ENCODE measurements around the gene TREML1. TPM values are rescaled to one million over a fixed set of nuclear protein-coding genes. Genes with fewer than 3 reads are reported as not detected.

The TREML1 gene
- total RNA-seq (1 to 10 TPM; 1.2 TPM), polyA plus RNA-seq (1 to 10 TPM; 1.2 to 2.2 TPM)
- long read RNA-seq, donor 1 = 0 reads
- long read RNA-seq, donor 2 = 0 reads
- long read RNA-seq, donor 3 = 0 reads
- long read RNA-seq, donor 4, partial matches to known transcripts = 0 of 2 reads
- long read RNA-seq, donor 4, other reads (novel, unspliced or antisense) = 0 of 2 reads
- long read RNA-seq, donor 5 = 0 reads

DNA sequence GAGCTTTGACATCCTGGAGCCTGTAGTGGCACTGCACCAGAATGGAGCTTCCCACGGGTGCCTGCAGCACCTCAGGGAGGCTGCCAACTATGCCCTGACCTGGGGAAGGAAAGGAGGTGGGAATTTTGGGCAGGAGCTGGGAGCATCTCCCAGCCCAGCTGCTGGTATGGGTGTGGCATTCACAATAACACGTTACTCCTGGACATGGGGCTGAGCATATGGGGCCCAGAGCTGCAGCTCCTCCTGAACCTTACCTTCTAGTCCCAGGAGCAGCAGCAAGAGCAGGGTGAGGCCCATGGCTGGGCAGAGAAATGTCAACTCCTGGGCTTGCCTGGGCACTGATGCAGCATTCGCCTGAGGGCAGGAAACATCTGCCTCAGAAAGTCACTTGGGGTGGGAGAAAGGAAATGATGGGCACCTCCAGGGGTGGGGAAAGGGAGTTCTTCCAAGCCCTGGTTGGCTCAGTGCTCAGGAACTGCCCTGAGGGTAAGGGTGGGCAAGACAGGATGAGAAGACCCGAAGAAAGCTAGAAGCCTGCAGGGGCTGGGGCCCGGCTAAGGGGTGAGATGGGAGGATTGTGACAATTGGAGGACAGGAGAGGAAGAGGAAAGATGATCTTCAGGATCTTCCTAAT is at the start of gene TREML1:
TSS of gene TREML1 (minus strand) at position 356 of the 634 bp plus-strand sequence. CDS start at position 297, 59 bp downstream.
- no peak within 1 kb of the TSS for H3K9ac ChIP-seq (ENCODE audit: insufficient read depth in 1 of 2, low read length in 2 of 2)
- H3K27me3 ChIP-seq (ENCODE audit: control insufficient read depth in 3 of 3, insufficient read depth in 3 of 3, low read length in 2 of 3) = no peaks in the 10 kb centered on the region
- H3K4me3 ChIP-seq = no peak within 1 kb of the TSS
- peaks cover 0 to 3% (median 1%) of the 10 kb centered on the region in 5 donors for H3K4me1 ChIP-seq (ENCODE audit: control insufficient read depth in 5 of 5, insufficient read depth in 5 of 5, low read length in 5 of 5)
- no peaks in the 10 kb centered on the region for H3K36me3 ChIP-seq (ENCODE audit: control insufficient read depth in 4 of 4, insufficient read depth in 4 of 4, low read length in 4 of 4)
- WGBS, 2 donors = 51 to 56% methylated on average over 5 of the region's 5 CpGs
- DNase-seq (no peak), ATAC-seq (ENCODE audit: insufficient read depth, low FRiP score) (no peak)
- H3K9me3 ChIP-seq (ENCODE audit: control insufficient read depth in 4 of 4, insufficient read depth in 3 of 4, low read length in 3 of 4) = no peaks in the 10 kb centered on the region
- H3K27ac ChIP-seq (ENCODE audit: low read depth in 1 of 2, low read length in 1 of 2) = no peak within 1 kb of the TSS
- TF ChIP-seq, protein P1, sequence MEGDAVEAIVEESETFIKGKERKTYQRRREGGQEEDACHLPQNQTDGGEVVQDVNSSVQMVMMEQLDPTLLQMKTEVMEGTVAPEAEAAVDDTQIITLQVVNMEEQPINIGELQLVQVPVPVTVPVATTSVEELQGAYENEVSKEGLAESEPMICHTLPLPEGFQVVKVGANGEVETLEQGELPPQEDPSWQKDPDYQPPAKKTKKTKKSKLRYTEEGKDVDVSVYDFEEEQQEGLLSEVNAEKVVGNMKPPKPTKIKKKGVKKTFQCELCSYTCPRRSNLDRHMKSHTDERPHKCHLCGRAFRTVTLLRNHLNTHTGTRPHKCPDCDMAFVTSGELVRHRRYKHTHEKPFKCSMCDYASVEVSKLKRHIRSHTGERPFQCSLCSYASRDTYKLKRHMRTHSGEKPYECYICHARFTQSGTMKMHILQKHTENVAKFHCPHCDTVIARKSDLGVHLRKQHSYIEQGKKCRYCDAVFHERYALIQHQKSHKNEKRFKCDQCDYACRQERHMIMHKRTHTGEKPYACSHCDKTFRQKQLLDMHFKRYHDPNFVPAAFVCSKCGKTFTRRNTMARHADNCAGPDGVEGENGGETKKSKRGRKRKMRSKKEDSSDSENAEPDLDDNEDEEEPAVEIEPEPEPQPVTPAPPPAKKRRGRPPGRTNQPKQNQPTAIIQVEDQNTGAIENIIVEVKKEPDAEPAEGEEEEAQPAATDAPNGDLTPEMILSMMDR (IDR thresholded peaks at IDR 0.05; ENCODE audit: control extremely low read depth, extremely low read depth) = no peak

- TF ChIP-seq, protein P1 (IDR thresholded peaks at IDR 0.05; ENCODE audit: control extremely low read depth, extremely low read depth) = no peak
- ATAC-seq (ENCODE audit: insufficient read depth, low FRiP score) (no peak), DNase-seq (no peak)
- no peak overlapping the region for H3K9ac ChIP-seq (ENCODE audit: insufficient read depth in 1 of 2, low read length in 2 of 2)
- no peaks in the 10 kb centered on the region for H3K9me3 ChIP-seq (ENCODE audit: control insufficient read depth in 4 of 4, insufficient read depth in 3 of 4, low read length in 3 of 4)
- no peak overlapping the region for H3K27ac ChIP-seq (ENCODE audit: low read depth in 1 of 2, low read length in 1 of 2)
- no peak overlapping the region for H3K4me3 ChIP-seq
- no peaks in the 10 kb centered on the region for H3K36me3 ChIP-seq (ENCODE audit: control insufficient read depth in 4 of 4, insufficient read depth in 4 of 4, low read length in 4 of 4)
- H3K4me1 ChIP-seq (ENCODE audit: control insufficient read depth in 5 of 5, insufficient read depth in 5 of 5, low read length in 5 of 5) = peaks cover 0 to 2% (median 0%) of the 10 kb centered on the region in 5 donors
- H3K27me3 ChIP-seq (ENCODE audit: control insufficient read depth in 3 of 3, insufficient read depth in 3 of 3, low read length in 2 of 3) = peaks cover 0 to under 1% (median 0%) of the 10 kb centered on the region in 3 donors
- 31 to 49% methylated on average over 8 of the region's 8 CpGs for WGBS, 2 donors
Observed at GRCh38 chr6:41201764-41202173, 47.6 kb upstream of the TREML1 start.

GRCh38 chr6:41200901-41201763 is 47.0 kb upstream of the TREML1 start, which contains the start of gene TREML2:
TSS of gene TREML2 (minus strand) at chr6:41201149. CDS start at chr6:41201008, 141 bp downstream.
- Histone ChIP-seq H3K36me3 (ENCODE audit: control insufficient read depth in 4 of 4, insufficient read depth in 4 of 4, low read length in 4 of 4) (no peaks in the 10 kb centered on the region), H3K4me1 (ENCODE audit: control insufficient read depth in 5 of 5, insufficient read depth in 5 of 5, low read length in 5 of 5) (peaks cover 0 to 2% (median 0%) of the 10 kb centered on the region in 5 donors), H3K27ac (ENCODE audit: low read depth in 1 of 2, low read length in 1 of 2) (peak within 1 kb of the TSS in 1 of 2 donors; percentile 78), H3K9ac (ENCODE audit: insufficient read depth in 1 of 2, low read length in 2 of 2) (no peak within 1 kb of the TSS), H3K9me3 (ENCODE audit: control insufficient read depth in 4 of 4, insufficient read depth in 3 of 4, low read length in 3 of 4) (no peaks in the 10 kb centered on the region), H3K4me3 (no peak within 1 kb of the TSS), H3K27me3 (ENCODE audit: control insufficient read depth in 3 of 3, insufficient read depth in 3 of 3, low read length in 2 of 3) (peaks cover 0 to 6% (median 0%) of the 10 kb centered on the region in 3 donors)
- TF ChIP-seq, protein P1 (IDR thresholded peaks at IDR 0.05; ENCODE audit: control extremely low read depth, extremely low read depth) = no peak
- DNase-seq (no peak), ATAC-seq (ENCODE audit: insufficient read depth, low FRiP score) (peak; percentile 63)
- WGBS, 2 donors = 44 to 57% methylated on average over 12 of the region's 12 CpGs

All from lung (tissue), 16 donors.